PC-9 (cell line): ENCODE data around the gene ABCA7. TPM values are rescaled to one million over a fixed set of nuclear protein-coding genes. Genes with fewer than 3 reads are reported as not detected.

Source experiments
- BruUV-seq: library from RNA; stranded (reverse); fragments of 400-500 nt; replicated peaks from 2 replicates; lab custom pipeline; 2021; lab: Mats Ljungman, UMichigan
- CTCF ChIA-PET: fragments of 300-600 bp; sonication (Branson Sonifier 250); formaldehyde crosslinking; loops from one replicate; lab custom pipeline; 2022; ENCODE audit warnings: antibody characterized with exemption; lab: Charles Lee
- POLR2A ChIA-PET: fragments of 300-600 bp; sonication (Branson Sonifier 250); formaldehyde crosslinking; loops from one replicate; lab custom pipeline; 2022; ENCODE audit warnings: antibody characterized with exemption; ENCODE audit not compliant: unreplicated experiment; lab: Charles Lee
- DNase-seq, 2 experiments: peaks; one replicate each; pipeline versions ENCODE4 v3.0.0 to v3.0.0-alpha.2; 2015 to 2022; ENCODE audit warnings: mixed read lengths in 1 of 2
- H2AFZ ChIP-seq: fragments of 200-600 bp; sonication (generic); 2 replicates; pipeline ENCODE4 v1.8.1; 2017; ENCODE audit warnings: antibody characterized with exemption
- H3F3A ChIP-seq: fragments of 200-600 bp; sonication (generic); 2 replicates; pipeline ENCODE4 v1.8.1; 2017; ENCODE audit warnings: antibody characterized with exemption, mild to moderate bottlenecking, low read depth; ENCODE audit not compliant: insufficient read depth
- H3K27ac ChIP-seq: fragments of 200-600 bp; sonication (generic); 2 replicates; pipeline ENCODE4 v1.6.1; 2016; ENCODE audit warnings: mixed run types
- H3K27me3 ChIP-seq: fragments of 200-600 bp; sonication (generic); 2 replicates; pipeline ENCODE4 v1.6.1; 2016; ENCODE audit warnings: low read depth, mixed run types; ENCODE audit not compliant: insufficient read depth
- H3K36me3 ChIP-seq: fragments of 200-600 bp; sonication (generic); 2 replicates; pipeline ENCODE4 v1.6.1; 2016; ENCODE audit warnings: low read depth, mixed run types
- H3K4me1 ChIP-seq: fragments of 200-600 bp; sonication (generic); replicated peaks from 2 replicates; pipeline ENCODE4 v1.6.1; 2016; ENCODE audit warnings: mixed run types; ENCODE audit not compliant: insufficient read depth
- H3K4me2 ChIP-seq: fragments of 200-600 bp; sonication (generic); 2 replicates; pipeline ENCODE4 v1.6.1; 2017; ENCODE audit warnings: mixed run types
- H3K4me3 ChIP-seq: fragments of 200-600 bp; sonication (generic); 2 replicates; pipeline ENCODE4 v1.6.1; 2016; ENCODE audit warnings: mixed run types
- H3K79me2 ChIP-seq: fragments of 200-600 bp; sonication (generic); 2 replicates; pipeline ENCODE4 v1.6.1; 2017; ENCODE audit warnings: low read depth, mixed run types
- H3K9me2 ChIP-seq: fragments of 200-600 bp; sonication (generic); 2 replicates; pipeline ENCODE4 v1.8.1; 2017; ENCODE audit warnings: mild to moderate bottlenecking; ENCODE audit not compliant: insufficient read depth
- H3K9me3 ChIP-seq: fragments of 200-600 bp; sonication (generic); 2 replicates; pipeline ENCODE4 v1.8.1; 2016; ENCODE audit warnings: low read depth; ENCODE audit not compliant: insufficient read depth
- H4K20me1 ChIP-seq: fragments of 200-600 bp; sonication (generic); 2 replicates; pipeline ENCODE4 v1.8.1; 2017; ENCODE audit not compliant: insufficient read depth
- EZH2 ChIP-seq: fragments of 200-600 bp; sonication (generic); IDR thresholded peaks from 2 replicates; pipeline ENCODE4 v1.8.0; 2017; ENCODE audit warnings: antibody characterized with exemption, low read depth
- intact Hi-C: fragments of 100-400 bp; cut with micrococcal nuclease; formaldehyde crosslinking; loops from one replicate; pipeline ENCODE4 v1.10.0; 2022; ENCODE audit not compliant: unreplicated experiment
- total RNA-seq: library from RNA; stranded (reverse); gene quantifications from 2 replicates; pipeline ENCODE4 v1.2.3, GENCODE V29; 2021
- TF ChIP-seq, protein P1 (sequence below): fragments of 200-600 bp; sonication (generic); conservative IDR thresholded peaks from 2 replicates; pipeline ENCODE4 v1.6.1; 2017; ENCODE audit warnings: mixed run types, antibody characterized with exemption, mild to moderate bottlenecking, moderate library complexity

Gene ABCA7
- total RNA-seq, 1 experiment from 2014 or later, result 29.9 TPM

DNA sequence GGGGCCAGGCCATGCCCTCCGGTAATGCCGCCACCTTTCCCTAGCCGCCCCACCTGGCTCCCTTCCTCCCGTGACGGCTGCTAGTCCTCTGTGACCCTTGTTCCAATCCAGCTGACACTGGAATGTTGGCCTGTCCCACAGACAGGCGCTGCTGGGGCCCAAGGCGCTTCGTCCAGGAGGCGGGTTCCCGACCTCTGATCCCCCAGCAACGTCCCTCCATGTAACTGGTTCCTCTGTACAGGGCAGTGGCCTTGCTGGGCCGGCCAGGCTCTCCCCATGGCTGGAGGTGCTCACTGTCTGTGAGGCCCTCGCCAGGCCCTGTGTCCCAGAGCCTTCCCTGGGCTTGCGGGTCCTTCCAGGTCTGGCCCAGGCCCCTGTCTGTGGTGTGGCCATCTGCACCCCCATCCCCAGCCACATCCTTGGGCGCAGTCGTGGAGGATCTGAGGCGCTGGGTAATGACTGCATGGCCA is 46.5 kb upstream of the ABCA7 start:
- BruUV-seq, result no TSS peak
- ChIA-PET POLR2A (no interaction called here), CTCF (no interaction called here)
- no peak overlapping the region for H3K4me2 ChIP-seq
- H3K9me2 ChIP-seq, result no peaks in the 10 kb centered on the region
- no peak for DNase-seq
- no peaks in the 10 kb centered on the region for H3K79me2 ChIP-seq
- H3F3A ChIP-seq, result peaks cover 56% of the 10 kb centered on the region; the same call in 1 of the 2 replicates
- no peak overlapping the region for H2AFZ ChIP-seq
- H3K36me3 ChIP-seq, result no peaks in the 10 kb centered on the region
- peaks cover 28% of the 10 kb centered on the region for H3K4me1 ChIP-seq
- peaks cover 14% of the 10 kb centered on the region for H3K27me3 ChIP-seq
- H3K27ac ChIP-seq, result no peak overlapping the region
- no peaks in the 10 kb centered on the region for H3K9me3 ChIP-seq
- TF ChIP-seq EZH2, result no peak
- TF ChIP-seq, protein P1, sequence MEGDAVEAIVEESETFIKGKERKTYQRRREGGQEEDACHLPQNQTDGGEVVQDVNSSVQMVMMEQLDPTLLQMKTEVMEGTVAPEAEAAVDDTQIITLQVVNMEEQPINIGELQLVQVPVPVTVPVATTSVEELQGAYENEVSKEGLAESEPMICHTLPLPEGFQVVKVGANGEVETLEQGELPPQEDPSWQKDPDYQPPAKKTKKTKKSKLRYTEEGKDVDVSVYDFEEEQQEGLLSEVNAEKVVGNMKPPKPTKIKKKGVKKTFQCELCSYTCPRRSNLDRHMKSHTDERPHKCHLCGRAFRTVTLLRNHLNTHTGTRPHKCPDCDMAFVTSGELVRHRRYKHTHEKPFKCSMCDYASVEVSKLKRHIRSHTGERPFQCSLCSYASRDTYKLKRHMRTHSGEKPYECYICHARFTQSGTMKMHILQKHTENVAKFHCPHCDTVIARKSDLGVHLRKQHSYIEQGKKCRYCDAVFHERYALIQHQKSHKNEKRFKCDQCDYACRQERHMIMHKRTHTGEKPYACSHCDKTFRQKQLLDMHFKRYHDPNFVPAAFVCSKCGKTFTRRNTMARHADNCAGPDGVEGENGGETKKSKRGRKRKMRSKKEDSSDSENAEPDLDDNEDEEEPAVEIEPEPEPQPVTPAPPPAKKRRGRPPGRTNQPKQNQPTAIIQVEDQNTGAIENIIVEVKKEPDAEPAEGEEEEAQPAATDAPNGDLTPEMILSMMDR, result no peak
- intact Hi-C loops, result no loop called here
- H4K20me1 ChIP-seq, result peaks cover 36% of the 10 kb centered on the region
- H3K4me3 ChIP-seq, result no peak overlapping the region

DNA sequence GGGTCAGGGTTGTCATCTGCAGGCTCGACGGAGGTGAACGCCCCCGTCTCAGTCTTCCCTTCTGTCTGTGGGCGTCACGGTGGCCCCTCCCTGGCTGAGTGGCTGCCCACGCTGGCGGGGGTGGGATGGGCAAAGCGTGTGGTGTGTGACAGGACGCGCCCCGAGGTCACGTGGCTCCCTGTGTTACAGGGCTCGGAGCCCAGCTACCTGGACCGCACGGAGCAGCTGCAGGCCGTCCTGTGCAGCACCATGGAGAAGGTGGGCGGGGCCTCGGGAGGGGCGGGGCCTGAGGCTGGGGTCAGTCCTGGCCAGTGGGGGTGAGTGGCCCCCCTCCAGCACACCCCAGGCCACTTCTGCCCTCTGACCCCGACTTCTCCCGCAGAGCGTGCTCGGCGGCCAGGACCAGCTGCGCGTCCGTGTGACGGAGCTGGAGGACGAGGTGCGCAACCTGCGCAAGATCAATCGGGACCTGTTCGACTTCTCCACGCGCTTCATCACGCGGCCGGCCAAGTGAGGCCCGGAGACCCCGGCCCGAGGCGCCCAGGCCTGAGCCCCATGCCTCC is 46.0 kb upstream of the ABCA7 start:
- ChIA-PET POLR2A (no interaction called here), CTCF (no interaction called here)
- Histone ChIP-seq H3K36me3 (no peaks in the 10 kb centered on the region), H3K9me2 (no peaks in the 10 kb centered on the region), H3K4me2 (no peak overlapping the region), H4K20me1 (peaks cover 36% of the 10 kb centered on the region), H2AFZ (no peak overlapping the region), H3K4me1 (peaks cover 28% of the 10 kb centered on the region), H3K9me3 (no peaks in the 10 kb centered on the region), H3K27me3 (peaks cover 17% of the 10 kb centered on the region), H3F3A (peaks cover 59% of the 10 kb centered on the region; the same call in 1 of the 2 replicates), H3K27ac (no peak overlapping the region), H3K4me3 (no peak overlapping the region), H3K79me2 (no peaks in the 10 kb centered on the region)
- BruUV-seq, result no TSS peak
- intact Hi-C loops, result no loop called here
- TF ChIP-seq EZH2, result no peak
- TF ChIP-seq, protein P1, result no peak
- DNase-seq, result no peak

DNA sequence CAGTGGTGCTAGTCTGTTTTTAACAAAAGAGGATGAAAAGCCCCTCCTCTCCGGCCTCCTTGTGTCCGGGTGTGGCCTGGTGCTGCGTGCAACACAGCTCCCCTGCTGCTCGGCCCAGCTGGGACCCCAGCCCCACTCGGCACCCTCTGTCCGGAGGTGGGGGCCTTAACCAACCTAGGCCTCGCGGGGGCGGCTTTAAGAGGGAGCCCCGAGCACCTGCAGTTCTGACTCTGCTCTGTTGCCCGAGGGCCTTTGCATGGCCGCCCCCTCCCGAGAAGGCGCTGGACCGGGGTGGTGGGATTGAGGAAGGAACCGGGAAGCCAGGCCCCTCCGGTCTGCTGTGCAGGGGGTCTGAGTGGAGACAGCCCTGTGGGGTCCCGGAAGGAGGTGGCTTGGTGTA is 45.4 kb upstream of the ABCA7 start:
- ChIA-PET POLR2A (no interaction called here), CTCF (interaction anchor here (0.6 kb wide), 1 partner anchor 54 kb away, joined by 4 read pairs; no protein-coding TSS in a partner anchor)
- Histone ChIP-seq H3F3A (peaks cover 59% of the 10 kb centered on the region; the same call in 1 of the 2 replicates), H3K27ac (no peak overlapping the region), H3K9me3 (no peaks in the 10 kb centered on the region), H3K27me3 (peaks cover 23% of the 10 kb centered on the region), H3K4me1 (peaks cover 28% of the 10 kb centered on the region), H3K9me2 (no peaks in the 10 kb centered on the region), H3K4me3 (no peak overlapping the region), H4K20me1 (peaks cover 36% of the 10 kb centered on the region), H3K79me2 (no peaks in the 10 kb centered on the region), H2AFZ (no peak overlapping the region), H3K4me2 (no peak overlapping the region), H3K36me3 (no peaks in the 10 kb centered on the region)
- BruUV-seq, result no TSS peak
- TF ChIP-seq, protein P1, result no peak
- TF ChIP-seq EZH2, result no peak
- intact Hi-C loops, result no loop called here
- DNase-seq, result no peak
